K562 (cell line): ENCODE data around the gene KMT2D. TPM values are rescaled to one million over a fixed set of nuclear protein-coding genes. Genes with fewer than 3 reads are reported as not detected.

ENCODE experiments used
- CTCFL ChIP-seq: IDR thresholded peaks from 2 replicates; pipeline ENCODE4 v1.6.1; 2011; ENCODE audit warnings: borderline replicate concordance, low read depth, mild to moderate bottlenecking, moderate library complexity, low read length; ENCODE audit not compliant: insufficient read depth, poor library complexity, severe bottlenecking
- DPF2 ChIP-seq: fragments of 450-650 bp; IDR thresholded peaks from 2 replicates; pipeline ENCODE4 v1.6.1; 2016
- EP300 ChIP-seq: IDR thresholded peaks from 2 replicates; pipeline ENCODE4 v1.6.1; 2012; ENCODE audit warnings: low read length, improper control_type of control experiment
- ETV5 ChIP-seq: sonication (generic); formaldehyde crosslinking; IDR thresholded peaks from 2 replicates; pipeline ENCODE4 v1.4.0; 2020; ENCODE audit warnings: low read depth, mild to moderate bottlenecking, missing genetic modification reagents
- POLR2B ChIP-seq: fragments of 450-650 bp; IDR thresholded peaks from 2 replicates; pipeline ENCODE4 v1.6.1; 2018; ENCODE audit warnings: low read depth; ENCODE audit not compliant: partially characterized antibody
- POLR3G ChIP-seq: IDR thresholded peaks from 2 replicates; pipeline ENCODE4 v1.6.1; 2011; ENCODE audit not compliant: insufficient read length, insufficient replicate concordance; ENCODE audit errors: extremely low read depth
- RREB1 ChIP-seq: fragments of 250-450 bp; sonication (Bioruptor Pico); IDR thresholded peaks from 2 replicates; pipeline ENCODE4 v1.4.0; 2020
- SIN3B ChIP-seq: fragments of 450-650 bp; IDR thresholded peaks from 2 replicates; pipeline ENCODE4 v1.6.1; 2017; ENCODE audit warnings: low read depth, mild to moderate bottlenecking, moderate library complexity
- SMARCB1 ChIP-seq: IDR thresholded peaks from 2 replicates; pipeline ENCODE4 v1.6.1; 2011; ENCODE audit warnings: improper control_type of control experiment, low read depth; ENCODE audit not compliant: insufficient read length
- SRSF1 ChIP-seq: fragments of 200-400 bp; formaldehyde crosslinking; IDR thresholded peaks from 2 replicates; pipeline ENCODE4 v1.6.1; 2017; ENCODE audit warnings: mild to moderate bottlenecking, low read depth, low read length, moderate library complexity
- SRSF3 ChIP-seq: fragments of 200-400 bp; formaldehyde crosslinking; IDR thresholded peaks from 2 replicates; pipeline ENCODE4 v1.6.1; 2016; ENCODE audit warnings: mild to moderate bottlenecking, low read length, moderate library complexity; ENCODE audit not compliant: insufficient read depth
- ZBTB43 ChIP-seq: sonication (generic); formaldehyde crosslinking; IDR thresholded peaks from 2 replicates; pipeline ENCODE4 v1.8.0; 2023; ENCODE audit warnings: mild to moderate bottlenecking, missing genetic modification reagents
- ZBTB8A ChIP-seq: fragments of 450-650 bp; IDR thresholded peaks from 2 replicates; pipeline ENCODE4 v1.6.1; 2018; ENCODE audit warnings: mild to moderate bottlenecking, moderate library complexity; ENCODE audit not compliant: partially characterized antibody
- ZFX ChIP-seq: sonication (generic); formaldehyde crosslinking; IDR thresholded peaks from 2 replicates; pipeline ENCODE4 v1.8.0; 2022; ENCODE audit warnings: mild to moderate bottlenecking, missing genetic modification reagents, moderate library complexity
- ZKSCAN1 ChIP-seq: fragments of 150-350 bp; IDR thresholded peaks from 2 replicates; pipeline ENCODE4 v1.6.1; 2016; ENCODE audit warnings: low read depth, low read length
- ZNF639 ChIP-seq, 2 experiments: fragments of 200-800 bp in 1 of 2; sonication (Bioruptor generic) in 1 of 2; sonication (generic) in 1 of 2; formaldehyde crosslinking in 1 of 2; IDR thresholded peaks in 1 of 2; conservative IDR thresholded peaks in 1 of 2; 2 replicates each; pipeline versions ENCODE4 v1.5.0 to v1.6.1; 2016 to 2020; ENCODE audit warnings: missing compliant biosample characterization in 1 of 2, missing genetic modification characterization in 1 of 2, missing genetic modification reagents in 1 of 2
- polyA plus RNA-seq, 8 experiments: library from polyadenylated mRNA; depleted of rRNA in 4 of 8; stranded (reverse) in 5 of 8; unstranded in 3 of 8; fragments of >200 nt; fragmentation: Nextera tagmentation in 2 of 8; fragmentation: Illumina TruSeq in 1 of 8; extraction: Ambion mirVana in 2 of 8; extraction: Trizol in 1 of 8; gene quantifications; 2 replicates each; pipeline versions ENCODE4 v1.2.1 to v1.2.3, GENCODE V29; 2011 to 2014; ENCODE audit warnings: inconsistent platforms in 1 of 8, missing spikeins in 1 of 8
- total RNA-seq, 7 experiments: library from RNA; depleted of rRNA in 6 of 7; stranded (reverse); fragments of >200 nt in 6 of 7; fragmentation: Illumina TruSeq in 2 of 7; extraction: Trizol in 2 of 7; gene quantifications; 2 replicates each; pipeline versions ENCODE4 v1.2.1 to v1.2.3, GENCODE V29; 2011 to 2021; ENCODE audit warnings: low replicate concordance in 1 of 7

Gene KMT2D
- total and polyA plus RNA-seq, 9 of the 15 experiments (the other 6 are each of a cell fraction or from before 2014, with no cell fraction given), result 0.22 to 93.7 (median 13.7) TPM

- TF ChIP-seq RREB1 (CRISPR knock-in tag) (no peak), EP300 (no peak), ZBTB8A (no peak), ETV5 (CRISPR knock-in tag) (0 out of 2 replicates have a peak, but pooled peaks have one; percentile 28), SRSF3 (no peak), ZNF639 (CRISPR knock-in tag; conservative IDR thresholded peaks at IDR 0.05 in 1 of 2, IDR thresholded peaks at IDR 0.05 in 1 of 2) (0 out of 4 replicates have a peak, but pooled peaks of 1 of the 2 experiments have one; percentile 1), CTCFL (no peak), SRSF1 (no peak), ZFX (CRISPR knock-in tag) (0 out of 2 replicates have a peak, but pooled peaks have one; percentile 20), ZKSCAN1 (no peak), DPF2 (no peak), SIN3B (no peak), SMARCB1 (no peak), POLR2B (no peak), ZBTB43 (CRISPR knock-in tag) (no peak), POLR3G (no peak)
These were observed 46.0 kb downstream of the KMT2D start (continued) for GRCh38 chr12:49014547-49014946.
